Omental fat pad (tissue), 4 donors: Measurements from ENCODE around the gene MAPK10. TPM values are rescaled to one million over a fixed set of nuclear protein-coding genes. Genes with fewer than 3 reads are reported as not detected.
"Not testable (repeated sequence)": the region's sequence is repeated elsewhere in the genome, so short reads cannot be mapped to it uniquely, and the experiment has no call there.

Experiments used
- ATAC-seq: fragments of 150-250 bp; one replicate; pipeline ENCODE4 v1.9.1; 2016; ENCODE audit warnings: mild to moderate bottlenecking, moderate library complexity; ENCODE audit not compliant: low FRiP score
- DNase-seq: peaks from one replicate; pipeline ENCODE4 v3.0.0-alpha.2; 2019; ENCODE audit warnings: low spot score
- CTCF ChIP-seq, 3 donors: fragments of 450-650 bp; IDR thresholded peaks; one replicate each; pipeline ENCODE4 v1.5.1; 2016 to 2017; ENCODE audit warnings: antibody characterized with exemption in 3 of 3, mild to moderate bottlenecking in 3 of 3, moderate library complexity in 2 of 3
- total RNA-seq, 4 donors: library from RNA; depleted of rRNA; stranded (reverse); fragments of >200 nt; gene quantifications; one replicate each; pipeline ENCODE4 v1.1.0, GENCODE V29; 2016

Gene MAPK10
- total RNA-seq, 4 donors from 2014 or later: 38.5 to 51.3 (median 41.4) TPM

- no peak for TF ChIP-seq CTCF (IDR thresholded peaks at IDR 0.05)
- ATAC-seq (no peak), DNase-seq (no peak)
Observed at GRCh38 chr4:86089053-86089452, 270.8 kb downstream of the MAPK10 start.

- ATAC-seq, DNase-seq: not testable (repeated sequence)
Observed at GRCh38 chr4:86075796-86076195, 284.1 kb downstream of the MAPK10 start.

- DNase-seq (no peak), ATAC-seq (no peak)
- TF ChIP-seq CTCF (IDR thresholded peaks at IDR 0.05): no peak
Observed at GRCh38 chr4:86060341-86060740, 299.5 kb downstream of the MAPK10 start.

- no peak for DNase-seq
- no peak for ATAC-seq
- TF ChIP-seq CTCF (IDR thresholded peaks at IDR 0.05): no peak
Observed at GRCh38 chr4:86058621-86059020, 301.2 kb downstream of the MAPK10 start.

GRCh38 chr4:86055898-86056297, 304.0 kb downstream of the MAPK10 start:
- TF ChIP-seq CTCF (IDR thresholded peaks at IDR 0.05): no peak
- no peak for ATAC-seq
- no peak for DNase-seq

GRCh38 chr4:86054286-86055032, 305.4 kb downstream of the MAPK10 start:
- TF ChIP-seq CTCF (IDR thresholded peaks at IDR 0.05): no peak
- no peak for ATAC-seq
- no peak for DNase-seq

- ATAC-seq (no peak), DNase-seq (no peak)
- no peak for TF ChIP-seq CTCF (IDR thresholded peaks at IDR 0.05)
Observed at GRCh38 chr4:86050496-86050895, 309.4 kb downstream of the MAPK10 start.
